Bronchial epithelial cell (primary cell): ENCODE measurements around the gene SIK2. TPM values are rescaled to one million over a fixed set of nuclear protein-coding genes. Genes with fewer than 3 reads are reported as not detected.

Experiments
- DNase-seq: peaks from one replicate; pipeline ENCODE4 v3.0.0-alpha.2; 2010; ENCODE audit warnings: low read depth
- FAIRE-seq: peaks from 2 replicates; lab custom pipeline; 2011; peaks lifted over from hg19 to GRCh38; lab: Jason Lieb, UNC
- H3K27me3 ChIP-seq: 2 replicates; pipeline ENCODE4 v1.5.1; 2011; ENCODE audit warnings: low read length; ENCODE audit not compliant: control insufficient read depth, insufficient read depth
- H3K36me3 ChIP-seq: 2 replicates; pipeline ENCODE4 v1.5.1; 2011; ENCODE audit warnings: low read length; ENCODE audit not compliant: control insufficient read depth, insufficient read depth
- H3K4me3 ChIP-seq: 2 replicates; pipeline ENCODE4 v1.5.1; 2011; ENCODE audit warnings: mild to moderate bottlenecking, low read depth, low read length, control low read depth
- CTCF ChIP-seq: IDR thresholded peaks from 2 replicates; pipeline ENCODE4 v1.5.1; 2011; ENCODE audit warnings: mild to moderate bottlenecking, moderate library complexity, low read length, control low read depth, inconsistent platforms; ENCODE audit not compliant: insufficient read depth, severe bottlenecking
- total RNA-seq: library from RNA; depleted of rRNA; stranded (reverse); fragments of >200 nt; gene quantifications from 2 replicates; pipeline ENCODE4 v1.2.1, GENCODE V29; 2014

SIK2 gene
- total RNA-seq, 1 donor from 2014 or later = 2.9 TPM

- Histone ChIP-seq H3K27me3 (no peaks in the 10 kb centered on the region), H3K36me3 (peaks cover 13% of the 10 kb centered on the region), H3K4me3 (no peak overlapping the region)
- FAIRE-seq (no peak), DNase-seq (no peak)
- TF ChIP-seq CTCF = no peak
These were observed 146.0 kb downstream of the SIK2 start for GRCh38 chr11:111748035-111748804.

GRCh38 chr11:111749646-111750045 is 147.4 kb downstream of the SIK2 start:
- FAIRE-seq (no peak), DNase-seq (no peak)
- Histone ChIP-seq H3K4me3 (no peak overlapping the region), H3K27me3 (no peaks in the 10 kb centered on the region), H3K36me3 (peaks cover 8% of the 10 kb centered on the region)
- no peak for TF ChIP-seq CTCF

GRCh38 chr11:111756097-111756496 is 153.8 kb downstream of the SIK2 start:
- H3K36me3 ChIP-seq = peaks cover 5% of the 10 kb centered on the region

GRCh38 chr11:111759376-111759775 is 157.1 kb downstream of the SIK2 start:
- H3K4me3 ChIP-seq = no peak overlapping the region
- no peaks in the 10 kb centered on the region for H3K27me3 ChIP-seq
- no peak for TF ChIP-seq CTCF
- DNase-seq = no peak
- H3K36me3 ChIP-seq = peaks cover 6% of the 10 kb centered on the region
- FAIRE-seq = no peak

More at GRCh38 chr11:111756097-111756496, 153.8 kb downstream of the SIK2 start:
- no peaks in the 10 kb centered on the region for H3K27me3 ChIP-seq
- FAIRE-seq (no peak), DNase-seq (no peak)
- H3K4me3 ChIP-seq = no peak overlapping the region
- TF ChIP-seq CTCF = no peak

- H3K4me3 ChIP-seq = no peak overlapping the region
- H3K36me3 ChIP-seq = peaks cover 8% of the 10 kb centered on the region
- no peaks in the 10 kb centered on the region for H3K27me3 ChIP-seq
- DNase-seq = no peak
- no peak for FAIRE-seq
- TF ChIP-seq CTCF = no peak
These were observed 157.6 kb downstream of the SIK2 start for GRCh38 chr11:111759778-111760407.
